WERI-Rb-1 (cell line): ENCODE measurements around the gene MYDGF.

Source experiments
- DNase-seq: peaks from one replicate; pipeline ENCODE4 v3.0.0-alpha.2; 2020
- H3K27ac ChIP-seq: fragments of 250-450 bp; sonication (Bioruptor Pico); 2 replicates; pipeline ENCODE4 v1.5.1; 2020; ENCODE audit warnings: mild to moderate bottlenecking, moderate library complexity
- H3K27me3 ChIP-seq: fragments of 250-450 bp; sonication (Bioruptor Pico); 2 replicates; pipeline ENCODE4 v1.5.1; 2021; ENCODE audit warnings: mild to moderate bottlenecking, low read depth, moderate library complexity; ENCODE audit not compliant: insufficient read depth, severe bottlenecking
- H3K36me3 ChIP-seq: fragments of 250-450 bp; sonication (Bioruptor Pico); 2 replicates; pipeline ENCODE4 v1.5.1; 2020; ENCODE audit warnings: mild to moderate bottlenecking, moderate library complexity
- H3K4me3 ChIP-seq: 2 replicates; pipeline ENCODE4 v1.5.1; 2011; ENCODE audit warnings: low read depth, mild to moderate bottlenecking, control low read depth, low read length
- H3K9me3 ChIP-seq: fragments of 250-450 bp; sonication (Bioruptor Pico); 2 replicates; pipeline ENCODE4 v1.5.1; 2021; ENCODE audit warnings: mild to moderate bottlenecking, moderate library complexity; ENCODE audit not compliant: severe bottlenecking
- CTCF ChIP-seq: IDR thresholded peaks from 2 replicates; pipeline ENCODE4 v1.5.1; 2011; ENCODE audit warnings: low read depth, mild to moderate bottlenecking, control low read depth, inconsistent platforms, low read length

MYDGF gene

DNA sequence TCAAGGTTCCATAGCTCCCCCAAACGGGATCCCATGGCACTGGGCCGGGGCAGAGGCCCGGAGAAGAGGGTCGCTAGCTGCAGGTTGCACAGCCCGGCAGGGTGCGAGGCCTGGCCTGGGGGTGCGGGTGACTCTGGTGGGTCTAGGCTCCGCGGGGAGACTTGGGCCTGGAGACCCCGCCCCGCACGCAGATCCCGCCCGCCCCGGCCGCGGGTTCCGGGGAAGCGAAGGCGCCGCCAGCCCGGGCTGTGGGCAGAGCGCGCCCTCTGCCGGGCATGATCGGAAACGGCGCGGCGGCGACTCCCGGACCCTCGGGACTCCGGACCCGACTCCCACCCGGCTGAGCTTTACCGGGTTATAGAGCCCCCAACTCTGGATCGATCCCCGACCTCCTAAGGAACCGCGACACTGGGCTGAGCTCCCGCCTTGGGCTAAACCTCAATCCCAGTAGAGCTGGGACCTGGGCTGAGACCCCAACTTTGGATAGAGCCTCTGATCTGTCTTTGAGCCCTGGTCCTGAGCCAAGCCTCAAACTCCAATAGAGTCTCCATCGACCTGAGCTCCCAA is 33.9 kb downstream of the MYDGF start:
- peak overlapping the region; percentile 96 for H3K27ac ChIP-seq
- peak; percentile 84 for TF ChIP-seq CTCF

GRCh38 chr19:4635754-4636116 is 34.4 kb downstream of the MYDGF start:
- DNase-seq: peak; percentile 95
- H3K27me3 ChIP-seq: no peaks in the 10 kb centered on the region
- H3K36me3 ChIP-seq: no peaks in the 10 kb centered on the region
- H3K9me3 ChIP-seq: no peaks in the 10 kb centered on the region
- peak overlapping the region; percentile 65 for H3K4me3 ChIP-seq
- TF ChIP-seq CTCF: no peak
- H3K27ac ChIP-seq: peak overlapping the region; percentile 96

More for the DNA sequence above, 33.9 kb downstream of the MYDGF start:
- Histone ChIP-seq H3K27me3 (no peaks in the 10 kb centered on the region), H3K4me3 (peak overlapping the region; percentile 65), H3K9me3 (no peaks in the 10 kb centered on the region), H3K36me3 (no peaks in the 10 kb centered on the region)
- DNase-seq: peak; percentile 86

- H3K36me3 ChIP-seq: no peaks in the 10 kb centered on the region
- H3K4me3 ChIP-seq: no peak overlapping the region
- TF ChIP-seq CTCF: peak; percentile 99
- H3K27ac ChIP-seq: peak overlapping the region; percentile 96
- DNase-seq: peak; percentile 96
- H3K27me3 ChIP-seq: no peaks in the 10 kb centered on the region
- H3K9me3 ChIP-seq: no peaks in the 10 kb centered on the region
Measured at GRCh38 chr19:4633140-4633967, 36.8 kb downstream of the MYDGF start.

GRCh38 chr19:4624733-4625362 is 45.3 kb downstream of the MYDGF start:
- no peaks in the 10 kb centered on the region for H3K27me3 ChIP-seq
- peak; percentile 69 for DNase-seq
- no peak overlapping the region for H3K4me3 ChIP-seq
- TF ChIP-seq CTCF: peak; percentile 63
- H3K36me3 ChIP-seq: no peaks in the 10 kb centered on the region
- H3K9me3 ChIP-seq: no peaks in the 10 kb centered on the region
- H3K27ac ChIP-seq: no peak overlapping the region

DNA sequence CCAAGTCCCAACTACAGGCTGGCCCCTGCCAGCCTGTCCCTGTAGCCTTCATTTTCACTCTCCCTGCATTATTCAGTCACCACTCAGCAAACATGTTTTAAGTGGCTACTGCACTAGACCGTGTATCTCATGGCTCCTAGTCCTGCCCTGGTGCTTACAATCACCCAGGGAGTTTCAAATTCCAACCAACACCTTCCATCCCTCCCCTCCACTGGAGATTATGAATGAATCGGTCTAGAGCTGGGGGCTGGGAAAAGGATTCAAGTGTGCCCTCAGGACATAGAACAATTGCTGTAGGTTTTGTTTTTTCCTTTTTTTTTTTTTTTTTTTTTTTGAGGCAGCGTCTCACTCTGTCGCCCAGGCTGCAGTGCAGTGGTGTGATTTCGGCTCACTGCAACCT is 45.8 kb downstream of the MYDGF start:
- Histone ChIP-seq H3K36me3 (no peaks in the 10 kb centered on the region), H3K9me3 (no peaks in the 10 kb centered on the region), H3K4me3 (no peak overlapping the region), H3K27ac (no peak overlapping the region), H3K27me3 (no peaks in the 10 kb centered on the region)
- TF ChIP-seq CTCF: no peak
- DNase-seq: no peak
